GM21447 (cell line): ENCODE measurements around the gene SPECC1.
"Not testable (repeated sequence)": the region's sequence is repeated elsewhere in the genome, so short reads cannot be mapped to it uniquely, and the experiment has no call there.

Source experiments
- ATAC-seq: cut with Tn5 transposase; IDR thresholded peaks from one replicate; pipeline ENCODE4 v1.9.1; 2021; ENCODE audit not compliant: unreplicated experiment

SPECC1 gene

GRCh38 chr17:20171741-20172365 is 162.7 kb downstream of the SPECC1 start:
- no peak for ATAC-seq

DNA sequence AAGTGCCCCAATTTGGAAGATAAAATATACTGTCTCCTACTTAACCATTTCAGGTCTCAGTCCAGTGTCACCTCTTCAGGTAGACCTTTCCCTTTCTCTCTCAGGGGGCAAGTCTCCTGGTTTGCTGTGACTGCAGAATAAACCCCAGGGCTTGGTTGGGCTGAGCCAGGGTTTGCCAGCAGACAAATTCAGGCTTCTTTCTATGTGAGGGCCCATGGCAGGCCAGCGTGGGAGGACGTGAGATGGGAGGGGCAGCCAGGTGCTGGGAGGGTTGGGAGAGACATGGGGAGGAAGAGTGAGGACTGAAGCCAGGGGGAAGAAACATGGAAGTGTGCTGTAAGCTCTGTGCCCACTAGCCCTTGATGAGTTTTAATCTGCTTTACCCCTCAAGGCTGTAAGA is 163.2 kb downstream of the SPECC1 start:
- ATAC-seq, result no peak

GRCh38 chr17:20173091-20173490 is 163.9 kb downstream of the SPECC1 start:
- ATAC-seq, result no peak

GRCh38 chr17:20174588-20175265 is 165.6 kb downstream of the SPECC1 start:
- ATAC-seq, result no peak

GRCh38 chr17:20179041-20179440 is 169.9 kb downstream of the SPECC1 start:
- no peak for ATAC-seq

GRCh38 chr17:20180661-20181060 is 171.5 kb downstream of the SPECC1 start:
- no peak for ATAC-seq

GRCh38 chr17:20184181-20184580 is 175.0 kb downstream of the SPECC1 start:
- no peak for ATAC-seq

DNA sequence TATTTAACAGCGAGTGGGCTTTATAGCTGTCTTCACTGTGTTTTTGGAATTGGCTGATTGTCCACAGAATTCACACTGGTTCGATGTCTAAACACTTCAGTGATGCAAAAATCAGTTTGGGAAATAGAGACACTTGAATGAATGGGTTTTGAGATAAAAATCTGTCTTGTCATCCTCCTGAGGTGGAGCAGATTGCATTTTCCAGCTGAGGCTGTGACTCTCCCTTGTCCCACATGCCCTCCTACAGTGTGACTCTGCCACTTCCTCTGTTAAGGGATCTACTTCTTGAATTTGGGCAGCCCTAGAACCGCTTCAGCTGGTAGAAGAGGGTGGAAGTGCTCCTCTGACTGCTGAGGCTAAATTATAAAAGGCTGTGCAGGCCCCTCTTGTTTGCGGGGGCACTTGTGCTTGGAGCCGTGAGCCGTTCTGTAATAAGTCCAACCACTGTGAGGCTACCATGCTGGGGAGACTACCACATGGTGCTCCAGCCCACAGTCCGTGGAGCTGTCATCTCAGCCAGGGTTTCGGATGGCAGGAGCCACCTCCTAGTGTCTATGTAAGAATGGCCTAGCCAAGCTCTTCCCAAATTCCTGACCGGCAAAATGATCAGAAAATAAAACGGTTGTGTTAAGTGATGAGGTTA is 175.9 kb downstream of the SPECC1 start:
- ATAC-seq, result no peak

GRCh38 chr17:20187049-20187448 is 177.9 kb downstream of the SPECC1 start:
- no peak for ATAC-seq

DNA sequence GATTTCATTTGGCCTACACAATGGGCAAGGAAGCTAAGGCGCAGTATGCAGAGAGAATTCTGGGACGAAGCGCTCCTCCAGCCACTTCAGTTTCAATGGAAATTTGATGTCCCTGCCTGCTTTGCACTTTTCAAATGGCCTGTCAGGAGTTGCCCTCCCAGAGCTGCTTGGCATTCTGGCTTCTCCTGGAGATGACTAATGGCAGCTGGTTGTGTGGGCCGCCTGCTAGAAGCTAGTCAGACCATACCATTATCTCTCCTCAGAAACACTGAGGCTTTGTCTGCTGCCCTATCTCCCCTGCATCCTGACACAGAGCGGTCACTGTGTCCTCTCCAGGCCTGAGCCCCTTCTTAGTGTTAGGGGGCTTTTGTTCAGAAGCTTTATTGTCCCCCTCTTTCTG is 180.1 kb downstream of the SPECC1 start:
- ATAC-seq, result no peak

DNA sequence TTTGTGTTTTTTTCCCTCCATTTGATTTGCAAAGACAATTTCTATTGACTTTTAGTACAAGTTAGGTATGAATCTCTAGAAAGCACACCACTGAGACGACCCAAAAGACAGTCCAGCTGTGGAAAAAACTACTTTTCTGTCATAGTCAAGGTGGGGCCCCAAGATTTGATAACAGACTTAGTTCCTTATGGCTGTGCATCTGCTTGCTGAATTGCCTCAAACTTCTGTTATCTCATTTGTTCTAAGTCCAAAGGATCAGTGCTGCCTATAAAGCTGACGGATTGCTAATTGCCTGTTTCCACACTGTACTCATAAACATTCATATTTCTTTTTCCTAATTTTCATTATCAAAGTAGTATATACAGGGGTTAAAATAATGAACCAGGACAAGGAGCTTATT is 180.8 kb downstream of the SPECC1 start:
- no peak for ATAC-seq

DNA sequence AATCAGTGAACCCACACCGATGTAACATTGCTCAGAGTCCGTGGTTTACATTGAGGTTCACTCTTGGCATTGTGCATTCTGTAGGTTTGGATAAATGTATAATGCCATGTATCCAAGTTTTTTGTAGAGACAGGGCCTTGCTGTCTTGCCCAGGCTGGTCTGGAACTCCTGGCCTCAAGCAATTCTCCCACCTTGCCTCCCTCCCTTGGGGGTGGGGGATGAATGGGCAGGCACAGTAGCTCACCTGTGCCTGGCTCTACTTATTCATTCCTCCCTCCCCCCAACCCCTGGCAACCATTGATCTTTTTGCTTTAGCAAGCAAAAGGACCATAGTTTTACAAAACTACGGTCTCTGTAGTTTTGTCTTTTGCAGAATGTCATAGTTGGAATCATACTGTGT is 181.4 kb downstream of the SPECC1 start:
- no peak for ATAC-seq

DNA sequence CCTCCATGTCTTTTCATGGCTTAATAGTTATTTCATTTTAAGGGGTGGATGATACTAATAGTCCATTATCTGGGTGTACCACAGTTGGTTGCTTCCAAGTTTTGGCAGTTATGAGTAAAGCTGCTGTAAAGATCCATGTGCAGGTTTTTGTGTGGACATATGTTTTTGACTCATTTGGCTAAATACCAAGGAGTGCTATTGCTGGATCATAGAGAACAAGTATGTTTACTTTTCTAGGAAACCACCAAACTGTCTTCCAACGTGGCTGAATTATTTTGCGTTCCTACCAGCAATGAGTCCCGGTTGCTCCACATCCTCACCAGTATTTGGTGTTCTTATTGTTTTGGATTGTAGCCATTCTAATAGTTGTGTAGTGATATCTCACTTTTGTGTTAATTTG is 181.9 kb downstream of the SPECC1 start:
- no peak for ATAC-seq

GRCh38 chr17:20196286-20196685 is 187.1 kb downstream of the SPECC1 start:
- ATAC-seq, result not testable (repeated sequence)

- ATAC-seq, result no peak
Observed at GRCh38 chr17:20197272-20197926, 188.2 kb downstream of the SPECC1 start.

GRCh38 chr17:20200016-20200795 is 191.0 kb downstream of the SPECC1 start:
- ATAC-seq, result no peak

GRCh38 chr17:20200865-20201458 is 191.8 kb downstream of the SPECC1 start:
- no peak for ATAC-seq

GRCh38 chr17:20202141-20202621 is 193.0 kb downstream of the SPECC1 start:
- ATAC-seq, result no peak

GRCh38 chr17:20203018-20203417 is 193.9 kb downstream of the SPECC1 start:
- no peak for ATAC-seq

DNA sequence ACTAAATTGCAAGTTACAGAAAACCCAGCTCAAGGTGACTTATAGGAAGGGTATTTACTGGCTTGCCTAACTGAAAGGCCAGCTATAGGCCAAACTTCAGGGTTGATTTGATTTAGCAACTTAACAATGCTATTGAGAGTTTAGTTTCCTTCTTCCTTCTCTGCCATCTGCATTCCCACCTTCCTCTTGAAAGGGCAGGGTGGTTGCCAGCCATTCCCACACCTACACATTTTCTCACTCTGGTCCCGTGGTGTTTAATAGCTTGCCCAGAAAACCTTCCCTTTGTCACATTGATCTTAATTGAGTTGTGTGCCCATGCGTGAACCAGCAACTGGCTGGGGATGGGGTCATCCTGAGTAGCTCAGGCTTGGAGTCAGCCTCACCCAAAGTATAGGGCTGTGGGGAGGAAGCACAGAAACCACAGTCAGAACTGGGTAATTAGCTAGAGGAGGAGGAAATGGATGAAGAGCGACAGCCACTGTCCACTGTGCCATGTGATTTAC is 194.7 kb downstream of the SPECC1 start:
- no peak for ATAC-seq
